Transverse colon (tissue), 4 donors: ENCODE results near the gene KCNK15. TPM values are rescaled to one million over a fixed set of nuclear protein-coding genes. Genes with fewer than 3 reads are reported as not detected.

Experiments
- DNase-seq: peaks from one replicate; pipeline ENCODE4 v3.0.0-alpha.2; 2019
- H3K27ac ChIP-seq, 4 donors: fragments of 200-600 bp; sonication (generic); 2 replicates each; pipeline ENCODE4 v1.5.1; 2016 to 2018; ENCODE audit warnings: inconsistent platforms in 4 of 4
- H3K27me3 ChIP-seq: fragments of 200-600 bp; sonication (generic); 2 replicates; pipeline ENCODE4 v1.5.1; 2017; ENCODE audit warnings: inconsistent platforms
- H3K36me3 ChIP-seq, 4 donors: fragments of 200-600 bp; sonication (generic); 2 replicates each; pipeline ENCODE4 v1.5.1; 2017 to 2019; ENCODE audit warnings: inconsistent platforms in 4 of 4
- H3K4me1 ChIP-seq, 4 donors: fragments of 200-600 bp; sonication (generic); 2 replicates each; pipeline ENCODE4 v1.5.1; 2017 to 2020; ENCODE audit warnings: inconsistent platforms in 4 of 4
- H3K4me3 ChIP-seq, 4 donors: fragments of 200-600 bp; sonication (generic); 1 replicate in 1 of 4; 2 replicates in 3 of 4; pipeline versions ENCODE4 v1.5.1 to v1.6.1; 2017 to 2019; ENCODE audit warnings: inconsistent platforms in 4 of 4
- H3K9me3 ChIP-seq, 2 donors: fragments of 200-600 bp; sonication (generic); 2 replicates each; pipeline ENCODE4 v1.5.1; 2017 to 2019; ENCODE audit warnings: inconsistent platforms in 2 of 2
- EP300 ChIP-seq: sonication (generic); formaldehyde crosslinking; IDR thresholded peaks from one replicate; pipeline ENCODE4 v1.6.1; 2017; ENCODE audit warnings: antibody characterized with exemption, low read depth
- POLR2A ChIP-seq: fragments of 450-650 bp; IDR thresholded peaks from one replicate; pipeline ENCODE4 v1.6.1; 2016; ENCODE audit warnings: antibody characterized with exemption, mild to moderate bottlenecking, moderate library complexity
- POLR2AphosphoS5 ChIP-seq, 3 donors: sonication (generic); formaldehyde crosslinking; IDR thresholded peaks; one replicate each; pipeline ENCODE4 v1.6.1; 2016; ENCODE audit warnings: antibody characterized with exemption in 3 of 3
- WGBS, 2 donors: methylation state at CpG; one replicate each; pipeline ENCODE4 v1.1.5; 2018; ENCODE audit warnings: low coverage in 1 of 2; 5-methylcytosine and 5-hydroxymethylcytosine counted together
- in situ Hi-C, 4 donors: fragments of 200-750 bp; cut with MboI; loops; one replicate each; pipeline versions ENCODE4 v1.15.0 to v1.15.1; 2017; ENCODE audit warnings: low sequenced_read_pairs in 3 of 4, low pct_ligation_motif_present in 1 of 4, low pct_unique_long_range_greater_than_20kb in 1 of 4
- intact Hi-C: fragments of 100-400 bp; cut with DNase I; formaldehyde crosslinking; loops from one replicate; pipeline ENCODE4 v1.15.1; 2023; ENCODE audit warnings: low total_unique reads
- total RNA-seq, 4 donors: library from RNA; depleted of rRNA; stranded (reverse); fragments of >200 nt; gene quantifications; one replicate each; pipeline ENCODE4 v1.1.0, GENCODE V29; 2016
- TF ChIP-seq, protein P1 (sequence below), 5 experiments: fragments of 200-600 bp in 3 of 5; fragments of 450-650 bp in 2 of 5; sonication (generic) in 3 of 5; IDR thresholded peaks; 1 replicate in 2 of 5; 2 replicates in 3 of 5; pipeline ENCODE4 v1.5.1; 2016 to 2017; ENCODE audit warnings: antibody characterized with exemption in 5 of 5, inconsistent platforms in 3 of 5, mild to moderate bottlenecking in 2 of 5, moderate library complexity in 1 of 5

KCNK15 gene
- total RNA-seq, 4 donors from 2014 or later: 0.27 to 1.3 TPM; not detected in 2

DNA sequence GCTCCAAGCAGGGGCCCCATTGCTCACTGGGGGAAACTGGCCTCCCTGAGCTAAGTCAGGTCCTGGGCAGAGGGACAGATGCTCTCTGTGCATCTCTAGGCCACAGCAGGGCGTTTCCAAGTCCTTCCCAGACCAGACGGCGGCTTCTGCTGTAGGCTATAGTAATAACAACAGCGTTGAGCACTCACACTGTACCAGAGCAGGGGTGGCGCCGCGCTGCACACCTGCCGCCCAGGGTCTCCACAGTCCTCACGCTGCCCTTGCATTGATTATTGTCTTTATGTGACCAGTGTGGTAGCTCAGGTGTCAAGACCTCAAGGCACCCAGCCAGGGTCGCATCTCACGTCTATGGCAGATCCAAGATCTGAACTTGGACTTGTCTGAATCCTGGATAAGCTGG is 45.4 kb upstream of the KCNK15 start:
- in situ Hi-C loops: no loop called here
- DNase-seq: no peak
- TF ChIP-seq POLR2AphosphoS5 (IDR thresholded peaks at IDR 0.05) (no peak), POLR2A (no peak), EP300 (no peak)
- TF ChIP-seq, protein P1, sequence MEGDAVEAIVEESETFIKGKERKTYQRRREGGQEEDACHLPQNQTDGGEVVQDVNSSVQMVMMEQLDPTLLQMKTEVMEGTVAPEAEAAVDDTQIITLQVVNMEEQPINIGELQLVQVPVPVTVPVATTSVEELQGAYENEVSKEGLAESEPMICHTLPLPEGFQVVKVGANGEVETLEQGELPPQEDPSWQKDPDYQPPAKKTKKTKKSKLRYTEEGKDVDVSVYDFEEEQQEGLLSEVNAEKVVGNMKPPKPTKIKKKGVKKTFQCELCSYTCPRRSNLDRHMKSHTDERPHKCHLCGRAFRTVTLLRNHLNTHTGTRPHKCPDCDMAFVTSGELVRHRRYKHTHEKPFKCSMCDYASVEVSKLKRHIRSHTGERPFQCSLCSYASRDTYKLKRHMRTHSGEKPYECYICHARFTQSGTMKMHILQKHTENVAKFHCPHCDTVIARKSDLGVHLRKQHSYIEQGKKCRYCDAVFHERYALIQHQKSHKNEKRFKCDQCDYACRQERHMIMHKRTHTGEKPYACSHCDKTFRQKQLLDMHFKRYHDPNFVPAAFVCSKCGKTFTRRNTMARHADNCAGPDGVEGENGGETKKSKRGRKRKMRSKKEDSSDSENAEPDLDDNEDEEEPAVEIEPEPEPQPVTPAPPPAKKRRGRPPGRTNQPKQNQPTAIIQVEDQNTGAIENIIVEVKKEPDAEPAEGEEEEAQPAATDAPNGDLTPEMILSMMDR (IDR thresholded peaks at IDR 0.05): no peak
- Histone ChIP-seq H3K27ac (no peak overlapping the region), H3K4me3 (no peak overlapping the region), H3K27me3 (no peaks in the 10 kb centered on the region), H3K9me3 (no peaks in the 10 kb centered on the region), H3K4me1 (peaks cover 0 to 12% (median 6%) of the 10 kb centered on the region in 4 donors), H3K36me3 (no peaks in the 10 kb centered on the region)
- intact Hi-C loops: no loop called here
- WGBS, 2 donors: 89% methylated on average over 11 of the region's 11 CpGs; no CpG with 5 or more reads in 1 of the 2 donors

DNA sequence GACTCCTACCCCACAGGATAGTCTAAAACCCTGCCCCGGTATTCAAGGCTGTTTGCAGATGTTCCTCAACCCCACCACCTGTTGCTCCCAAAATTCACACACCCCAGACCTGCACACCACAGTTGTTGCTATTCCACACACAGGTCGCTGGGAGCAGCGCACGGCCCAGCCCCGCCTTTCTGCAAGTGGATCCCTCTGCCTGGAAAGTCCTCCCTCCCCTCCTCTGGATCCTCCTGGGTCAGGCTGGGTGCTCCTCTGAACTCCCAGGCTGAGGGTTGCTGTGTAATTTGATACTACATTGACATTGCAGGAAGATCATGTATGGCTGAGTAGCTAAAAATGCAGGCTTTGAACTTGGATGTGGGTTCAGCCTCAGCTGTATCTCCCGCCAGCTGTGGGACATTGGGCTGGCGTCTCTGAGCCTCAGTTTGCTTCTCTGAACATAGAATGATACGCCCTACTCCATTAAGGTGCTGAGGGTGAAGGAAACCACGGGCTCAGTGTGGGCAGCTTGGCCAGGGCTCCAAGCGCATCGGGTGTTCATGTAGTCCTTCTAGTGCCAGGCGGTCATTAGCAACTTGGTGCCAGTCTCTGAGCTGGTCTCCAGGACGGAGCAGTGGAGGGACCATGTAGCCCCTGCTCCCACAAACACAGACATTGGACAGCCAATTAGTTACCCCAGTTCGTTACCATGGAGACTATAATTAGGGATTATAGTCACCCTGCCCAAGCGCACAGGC is 44.4 kb upstream of the KCNK15 start:
- in situ Hi-C loops (no loop called here), intact Hi-C loops (no loop called here)
- no peak overlapping the region for H3K4me3 ChIP-seq
- H3K36me3 ChIP-seq: no peaks in the 10 kb centered on the region
- WGBS, 2 donors: 81 to 83% methylated on average over 1 to 15 of the region's 15 CpGs
- no peaks in the 10 kb centered on the region for H3K27me3 ChIP-seq
- H3K27ac ChIP-seq: no peak overlapping the region
- no peak for DNase-seq
- peaks cover 0 to 12% (median 6%) of the 10 kb centered on the region in 4 donors for H3K4me1 ChIP-seq
- no peaks in the 10 kb centered on the region for H3K9me3 ChIP-seq
- TF ChIP-seq POLR2A (no peak), POLR2AphosphoS5 (IDR thresholded peaks at IDR 0.05) (no peak), EP300 (no peak)
- TF ChIP-seq, protein P1 (IDR thresholded peaks at IDR 0.05): no peak

DNA sequence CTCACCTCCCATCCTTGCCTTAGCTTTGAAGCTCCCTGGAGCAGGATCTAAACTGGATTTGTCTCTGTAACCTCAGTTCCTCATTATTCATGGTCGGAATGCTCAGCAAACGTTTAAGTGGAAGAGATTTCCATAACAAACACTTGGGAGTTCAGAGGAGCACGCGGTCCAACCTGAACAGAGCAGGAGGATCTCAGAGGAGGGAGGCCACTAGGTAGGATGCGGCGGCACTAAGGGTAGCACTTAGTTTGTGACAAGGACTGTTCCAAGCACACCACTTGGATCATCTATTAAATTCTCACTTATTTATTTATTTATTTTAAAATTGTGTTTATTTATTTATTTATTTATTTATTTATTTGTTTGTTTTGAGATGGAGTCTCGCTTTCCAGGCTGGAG is 43.8 kb upstream of the KCNK15 start:
- Histone ChIP-seq H3K4me3 (no peak overlapping the region), H3K36me3 (no peaks in the 10 kb centered on the region), H3K27ac (no peak overlapping the region), H3K9me3 (no peaks in the 10 kb centered on the region), H3K27me3 (no peaks in the 10 kb centered on the region), H3K4me1 (peaks cover 0 to 12% (median 6%) of the 10 kb centered on the region in 4 donors)
- in situ Hi-C loops (no loop called here), intact Hi-C loops (no loop called here)
- DNase-seq: no peak
- TF ChIP-seq, protein P1 (IDR thresholded peaks at IDR 0.05): no peak
- TF ChIP-seq POLR2AphosphoS5 (IDR thresholded peaks at IDR 0.05) (no peak), POLR2A (no peak), EP300 (no peak)
- WGBS, 2 donors: 67 to 78% methylated on average over 1 to 7 of the region's 7 CpGs

DNA sequence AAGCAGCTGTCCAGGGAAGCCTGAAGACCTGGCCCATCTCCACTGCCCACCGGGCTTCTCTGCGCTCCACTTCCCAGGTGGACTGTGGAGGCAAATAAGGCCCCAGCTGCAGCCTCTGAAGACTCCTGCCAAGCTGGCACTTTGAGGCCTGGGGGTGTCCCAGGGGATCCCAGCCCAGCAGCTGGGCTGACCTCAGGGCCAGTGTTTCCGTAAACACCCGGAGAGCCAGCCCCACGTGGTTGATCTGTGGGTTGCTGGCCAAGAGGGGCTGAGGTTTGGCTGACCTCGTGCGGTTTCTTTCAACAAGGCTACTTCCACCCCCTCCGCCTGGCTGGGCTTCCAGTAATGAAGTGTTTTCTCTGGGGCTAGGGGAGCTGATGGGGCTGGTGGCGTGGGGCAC is 42.9 kb upstream of the KCNK15 start:
- 37% methylated on average over 9 of the region's 9 CpGs; no CpG with 5 or more reads in 1 of the 2 donors for WGBS, 2 donors
- TF ChIP-seq EP300: no peak
- peak; percentile 34 to 72 (median 47) for TF ChIP-seq POLR2AphosphoS5 (IDR thresholded peaks at IDR 0.05)
- no peak for TF ChIP-seq POLR2A
- TF ChIP-seq, protein P1 (IDR thresholded peaks at IDR 0.05): no peak
- Histone ChIP-seq H3K27ac (peak overlapping the region in 3 of 4 donors; percentile 33 to 51 (median 48)), H3K9me3 (no peaks in the 10 kb centered on the region), H3K4me3 (no peak overlapping the region), H3K4me1 (peaks cover 0 to 12% (median 6%) of the 10 kb centered on the region in 4 donors), H3K36me3 (no peaks in the 10 kb centered on the region), H3K27me3 (no peaks in the 10 kb centered on the region)
- in situ Hi-C loops (no loop called here), intact Hi-C loops (no loop called here)
- DNase-seq: peak; percentile 64
